Adrenal gland (tissue), 12 donors: ENCODE results near the gene CTNND2. TPM values are rescaled to one million over a fixed set of nuclear protein-coding genes. Genes with fewer than 3 reads are reported as not detected.

Experiments
- DNase-seq, 7 donors: peaks; one replicate each; pipeline ENCODE4 v3.0.0-alpha.2; 2019 to 2020
- H3K27ac ChIP-seq, 5 donors: fragments of 200-600 bp; sonication (generic) in 4 of 5; 1 replicate in 3 of 5; 2 replicates in 2 of 5; pipeline versions ENCODE4 v1.5.1 to v1.8.0; 2016 to 2020; ENCODE audit warnings: mild to moderate bottlenecking in 1 of 5
- H3K27me3 ChIP-seq: fragments of 200-600 bp; 2 replicates; pipeline ENCODE4 v1.8.0; 2021
- H3K36me3 ChIP-seq, 2 donors: fragments of 200-600 bp; replicated peaks in 1 of 2; 1 replicate in 1 of 2; 2 replicates in 1 of 2; pipeline versions ENCODE4 v1.5.1 to v1.8.0; 2018 to 2022
- H3K4me1 ChIP-seq, 2 donors: fragments of 200-600 bp; replicated peaks in 1 of 2; 1 replicate in 1 of 2; 2 replicates in 1 of 2; pipeline versions ENCODE4 v1.5.1 to v1.8.0; 2018 to 2021
- H3K4me3 ChIP-seq, 4 donors: fragments of 200-600 bp; sonication (generic) in 3 of 4; one replicate each; pipeline ENCODE4 v1.5.1; 2016 to 2018
- H3K9me3 ChIP-seq, 3 donors: fragments of 200-600 bp; sonication (generic) in 1 of 3; replicated peaks in 1 of 3; 1 replicate in 2 of 3; 2 replicates in 1 of 3; pipeline versions ENCODE4 v1.5.1 to v1.8.0; 2016 to 2021
- POLR2A ChIP-seq, 2 donors: fragments of 450-650 bp; IDR thresholded peaks; one replicate each; pipeline ENCODE4 v1.6.1; 2017; ENCODE audit warnings: antibody characterized with exemption in 2 of 2, mild to moderate bottlenecking in 2 of 2, moderate library complexity in 1 of 2
- WGBS, 4 donors: extraction: QIAGEN DNeasy Blood & Tissue Kit in 2 of 4; methylation state at CpG; one replicate each; pipeline versions ENCODE4 v1.1.5 to v1.1.7; 2013 to 2017; 5-methylcytosine and 5-hydroxymethylcytosine counted together
- intact Hi-C, 2 donors: fragments of 100-400 bp; cut with DNase I; formaldehyde crosslinking; loops; one replicate each; pipeline versions ENCODE4 v1.14.1 to v1.15.0; 2022 to 2023
- polyA plus RNA-seq, 3 donors: library from polyadenylated mRNA; stranded (reverse); fragments of 200-250 nt in 2 of 3; fragments of 350-450 nt in 1 of 3; fragmentation: Illumina TruSeq in 1 of 3; extraction: RNeasy Lipid Tissue Mini Kit (QIAGEN cat#74804) in 1 of 3; gene quantifications; one replicate each; pipeline ENCODE4 v1.2.3, GENCODE V29; 2013 to 2014
- total RNA-seq, 9 donors: library from RNA; depleted of rRNA in 4 of 9; stranded (reverse); fragments of >200 nt in 4 of 9; fragments of 120-200 nt in 1 of 9; fragmentation: NEBNext Ultra II Directional in 1 of 9; extraction: Animal tissue kit (Norgen Biotek cat#: 25700) in 1 of 9; gene quantifications; one replicate each; pipeline versions ENCODE4 v1.1.0 to v1.2.4, GENCODE V29; 2013 to 2023
- TF ChIP-seq, protein P1 (sequence below), 6 experiments: fragments of 450-650 bp in 4 of 6; fragments of 200-600 bp in 2 of 6; sonication (generic) in 1 of 6; IDR thresholded peaks; 1 replicate in 5 of 6; 2 replicates in 1 of 6; pipeline versions ENCODE4 v1.5.1 to v1.8.0; 2016 to 2021; ENCODE audit warnings: antibody characterized with exemption in 6 of 6, mild to moderate bottlenecking in 2 of 6, moderate library complexity in 1 of 6
- donor health status: healthy with polysubstance abuse.
- donor health status: Bipolar disorder and iron deficiency.
- donor health status: DM: yes; HTN: yes; CAD: no.
- donor health status: DM: no; HTN: no; CAD: no.
- donor health status: DM: no; HTN: no; CAD: no.
- donor health status: DM: yes; HTN: yes; CAD: no.

Gene CTNND2
- total and polyA plus RNA-seq, 12 donors: 0.34 to 4.2 (median 1.1) TPM; not detected in 1

GRCh38 chr5:11684607-11685006, 219.6 kb downstream of the CTNND2 start:
- H3K4me3 ChIP-seq: no peak overlapping the region
- no peaks in the 10 kb centered on the region for H3K9me3 ChIP-seq
- WGBS, 4 donors: 56 to 63% (median 61%) methylated on average over 2 of the region's 2 CpGs
- intact Hi-C loops: no loop called here
- H3K27me3 ChIP-seq: no peaks in the 10 kb centered on the region
- DNase-seq: no peak
- no peaks in the 10 kb centered on the region for H3K4me1 ChIP-seq
- no peaks in the 10 kb centered on the region for H3K36me3 ChIP-seq
- H3K27ac ChIP-seq: no peak overlapping the region
- TF ChIP-seq POLR2A (IDR thresholded peaks at IDR 0.05): no peak
- TF ChIP-seq, protein P1, sequence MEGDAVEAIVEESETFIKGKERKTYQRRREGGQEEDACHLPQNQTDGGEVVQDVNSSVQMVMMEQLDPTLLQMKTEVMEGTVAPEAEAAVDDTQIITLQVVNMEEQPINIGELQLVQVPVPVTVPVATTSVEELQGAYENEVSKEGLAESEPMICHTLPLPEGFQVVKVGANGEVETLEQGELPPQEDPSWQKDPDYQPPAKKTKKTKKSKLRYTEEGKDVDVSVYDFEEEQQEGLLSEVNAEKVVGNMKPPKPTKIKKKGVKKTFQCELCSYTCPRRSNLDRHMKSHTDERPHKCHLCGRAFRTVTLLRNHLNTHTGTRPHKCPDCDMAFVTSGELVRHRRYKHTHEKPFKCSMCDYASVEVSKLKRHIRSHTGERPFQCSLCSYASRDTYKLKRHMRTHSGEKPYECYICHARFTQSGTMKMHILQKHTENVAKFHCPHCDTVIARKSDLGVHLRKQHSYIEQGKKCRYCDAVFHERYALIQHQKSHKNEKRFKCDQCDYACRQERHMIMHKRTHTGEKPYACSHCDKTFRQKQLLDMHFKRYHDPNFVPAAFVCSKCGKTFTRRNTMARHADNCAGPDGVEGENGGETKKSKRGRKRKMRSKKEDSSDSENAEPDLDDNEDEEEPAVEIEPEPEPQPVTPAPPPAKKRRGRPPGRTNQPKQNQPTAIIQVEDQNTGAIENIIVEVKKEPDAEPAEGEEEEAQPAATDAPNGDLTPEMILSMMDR (IDR thresholded peaks at IDR 0.05): no peak

DNA sequence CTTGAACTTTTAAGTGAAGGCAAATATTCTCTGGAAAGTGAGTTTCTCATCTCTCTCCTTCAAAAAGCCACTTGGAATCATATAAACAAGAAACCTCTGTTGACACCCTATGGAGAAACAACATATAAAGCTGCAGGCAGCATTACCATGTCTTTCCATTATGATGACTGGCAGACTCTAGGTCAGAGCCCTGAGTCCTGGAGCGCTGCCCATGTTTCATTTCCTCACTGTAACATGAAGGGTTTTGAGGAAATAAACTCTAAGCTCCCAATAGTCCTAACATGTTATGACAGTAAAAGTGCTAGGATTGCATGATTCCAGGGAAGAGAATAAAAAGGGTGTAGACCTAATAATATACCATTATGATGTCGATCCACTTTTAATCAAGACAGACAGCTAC, 220.6 kb downstream of the CTNND2 start:
- H3K27ac ChIP-seq: no peak overlapping the region
- no peaks in the 10 kb centered on the region for H3K36me3 ChIP-seq
- H3K4me1 ChIP-seq: no peaks in the 10 kb centered on the region
- DNase-seq: peak in 6 of 7 donors; percentile 26 to 57 (median 46)
- H3K9me3 ChIP-seq: no peaks in the 10 kb centered on the region
- 67 to 81% (median 70%) methylated on average over 2 of the region's 2 CpGs for WGBS, 4 donors
- no peaks in the 10 kb centered on the region for H3K27me3 ChIP-seq
- no peak overlapping the region for H3K4me3 ChIP-seq
- TF ChIP-seq POLR2A (IDR thresholded peaks at IDR 0.05): no peak
- TF ChIP-seq, protein P1 (IDR thresholded peaks at IDR 0.05): no peak
- intact Hi-C loops: no loop called here

GRCh38 chr5:11681796-11682195, 222.4 kb downstream of the CTNND2 start:
- no peaks in the 10 kb centered on the region for H3K4me1 ChIP-seq
- WGBS, 4 donors: 66 to 71% (median 69%) methylated on average over 4 of the region's 4 CpGs
- intact Hi-C loops: no loop called here

DNA sequence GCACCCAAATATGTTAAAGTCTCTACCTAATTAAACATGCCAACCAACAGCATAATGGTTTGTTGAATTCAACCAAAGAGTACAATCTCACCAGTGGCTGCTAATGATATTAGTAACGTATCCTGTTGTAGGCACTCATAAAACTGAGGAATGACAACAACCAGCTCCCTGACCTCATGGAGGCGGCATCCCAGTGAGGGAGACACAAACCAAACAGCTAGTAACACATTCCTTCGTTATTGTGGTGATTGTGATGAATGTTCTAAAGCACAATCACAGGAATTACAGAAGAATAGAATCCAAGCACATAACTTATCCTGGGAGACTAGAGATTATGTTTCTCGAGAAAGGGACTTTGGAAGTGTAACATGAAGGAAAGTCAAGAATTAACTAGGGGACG, 224.6 kb downstream of the CTNND2 start:
- TF ChIP-seq, protein P1 (IDR thresholded peaks at IDR 0.05): no peak
- no peak for TF ChIP-seq POLR2A (IDR thresholded peaks at IDR 0.05)
- no peaks in the 10 kb centered on the region for H3K27me3 ChIP-seq
- WGBS, 4 donors: 53 to 71% (median 59%) methylated on average over 5 of the region's 5 CpGs

More at GRCh38 chr5:11681796-11682195, 222.4 kb downstream of the CTNND2 start:
- no peak for DNase-seq
- no peak for TF ChIP-seq POLR2A (IDR thresholded peaks at IDR 0.05)
- TF ChIP-seq, protein P1 (IDR thresholded peaks at IDR 0.05): no peak
- H3K4me3 ChIP-seq: no peak overlapping the region
- H3K36me3 ChIP-seq: no peaks in the 10 kb centered on the region
- H3K27me3 ChIP-seq: no peaks in the 10 kb centered on the region
- H3K9me3 ChIP-seq: no peaks in the 10 kb centered on the region
- H3K27ac ChIP-seq: no peak overlapping the region

More for the DNA sequence above, 224.6 kb downstream of the CTNND2 start:
- no peaks in the 10 kb centered on the region for H3K4me1 ChIP-seq
- H3K9me3 ChIP-seq: no peaks in the 10 kb centered on the region
- no peak for DNase-seq
- intact Hi-C loops: no loop called here
- H3K4me3 ChIP-seq: no peak overlapping the region
- no peaks in the 10 kb centered on the region for H3K36me3 ChIP-seq
- H3K27ac ChIP-seq: no peak overlapping the region
